Measurements from ENCODE around the gene ABHD11.

Gene ABHD11

DNA sequence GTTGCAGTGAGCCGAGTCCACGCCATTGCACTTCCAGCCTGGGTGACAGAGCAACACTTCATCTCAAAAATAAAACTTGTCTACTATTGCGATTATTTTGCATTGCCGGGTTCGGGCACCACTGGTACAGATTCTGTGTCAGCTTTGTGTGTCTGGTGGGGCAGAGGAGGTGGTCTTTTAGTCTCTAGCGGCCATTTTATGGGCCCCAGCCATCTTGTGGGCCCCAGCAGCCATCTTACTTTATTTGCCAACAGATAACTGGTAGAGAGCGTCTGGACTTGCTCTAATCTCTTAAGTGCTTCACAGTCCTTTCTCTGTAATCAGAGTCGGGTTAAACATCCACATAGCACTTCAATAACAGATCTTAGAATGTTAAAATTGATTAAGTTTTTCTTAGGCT, 50.3 kb downstream of the ABHD11 start:
- no peak for FAIRE-seq
- no peak for TF ChIP-seq PAX5 (IDR thresholded peaks at IDR 0.05; ENCODE audit: insufficient read depth, low read length, severe bottlenecking)
- TF ChIP-seq POLR2AphosphoS5 (IDR thresholded peaks at IDR 0.05; ENCODE audit: low read depth, low read length): no peak
- TF ChIP-seq TAF1 (IDR thresholded peaks at IDR 0.05; ENCODE audit: low read depth, low read length): no peak
- TF ChIP-seq POLR2A (IDR thresholded peaks at IDR 0.05; ENCODE audit: low read depth, low read length): no peak
- TF ChIP-seq POU2F2 (IDR thresholded peaks at IDR 0.05; ENCODE audit: low read depth, low read length): no peak
- TF ChIP-seq SPI1 (IDR thresholded peaks at IDR 0.05; ENCODE audit: low read depth, low read length): no peak
- no peak for DNase-seq (ENCODE audit: insufficient read length, low spot score)

Data from GM12891 (cell line).